Measurements from ENCODE around the gene RIC3. TPM values are rescaled to one million over a fixed set of nuclear protein-coding genes. Genes with fewer than 3 reads are reported as not detected.

The RIC3 gene
- polyA plus RNA-seq, 6 donors from 2014 or later = 3.2 to 7.3 (median 5.7) TPM

DNA sequence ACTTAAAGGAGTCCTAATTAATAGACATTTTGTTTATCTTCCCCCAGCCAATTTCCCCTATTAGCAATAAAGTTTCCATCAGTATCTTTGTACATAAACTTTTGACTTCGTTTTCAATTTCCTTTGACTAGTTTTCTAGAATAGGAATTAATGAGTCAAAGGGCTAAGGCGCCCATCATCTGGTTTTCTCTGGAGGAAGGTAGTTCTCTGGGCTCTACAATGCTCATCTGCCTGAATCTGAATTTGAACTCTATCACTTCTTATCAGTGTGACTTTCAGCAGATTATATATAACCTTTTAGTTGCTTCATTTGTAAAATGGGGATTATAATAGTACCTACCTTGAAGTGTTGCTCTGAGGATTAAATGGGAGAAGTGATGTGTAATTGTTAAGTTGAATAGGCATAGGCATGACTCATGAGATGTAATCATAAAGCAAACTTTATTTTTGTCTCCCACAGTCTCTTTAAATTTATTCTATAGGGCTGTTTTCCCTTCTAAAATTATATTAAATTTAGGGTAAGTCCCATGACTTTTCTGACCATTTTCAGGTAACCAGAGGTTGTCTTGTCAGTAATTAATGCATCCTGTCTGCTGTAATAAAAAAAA lies 93.6 kb downstream of the RIC3 start:
- no peak for ATAC-seq (ENCODE audit: low read depth in 2 of 2)
- H3K4me1 Mint-ChIP-seq = peaks cover 0 to 8% (median 0%) of the 10 kb centered on the region in 3 donors
- peaks cover 35 to 61% (median 41%) of the 10 kb centered on the region in 3 donors for H3K27me3 Mint-ChIP-seq
- no peaks in the 10 kb centered on the region for H3K36me3 Mint-ChIP-seq
- H3K27ac Mint-ChIP-seq = no peak overlapping the region
- no peak overlapping the region for H3K4me3 Mint-ChIP-seq
- no peak for DNase-seq
- peaks cover 0 to 4% (median 0%) of the 10 kb centered on the region in 7 donors for H3K9me3 Mint-ChIP-seq

DNA sequence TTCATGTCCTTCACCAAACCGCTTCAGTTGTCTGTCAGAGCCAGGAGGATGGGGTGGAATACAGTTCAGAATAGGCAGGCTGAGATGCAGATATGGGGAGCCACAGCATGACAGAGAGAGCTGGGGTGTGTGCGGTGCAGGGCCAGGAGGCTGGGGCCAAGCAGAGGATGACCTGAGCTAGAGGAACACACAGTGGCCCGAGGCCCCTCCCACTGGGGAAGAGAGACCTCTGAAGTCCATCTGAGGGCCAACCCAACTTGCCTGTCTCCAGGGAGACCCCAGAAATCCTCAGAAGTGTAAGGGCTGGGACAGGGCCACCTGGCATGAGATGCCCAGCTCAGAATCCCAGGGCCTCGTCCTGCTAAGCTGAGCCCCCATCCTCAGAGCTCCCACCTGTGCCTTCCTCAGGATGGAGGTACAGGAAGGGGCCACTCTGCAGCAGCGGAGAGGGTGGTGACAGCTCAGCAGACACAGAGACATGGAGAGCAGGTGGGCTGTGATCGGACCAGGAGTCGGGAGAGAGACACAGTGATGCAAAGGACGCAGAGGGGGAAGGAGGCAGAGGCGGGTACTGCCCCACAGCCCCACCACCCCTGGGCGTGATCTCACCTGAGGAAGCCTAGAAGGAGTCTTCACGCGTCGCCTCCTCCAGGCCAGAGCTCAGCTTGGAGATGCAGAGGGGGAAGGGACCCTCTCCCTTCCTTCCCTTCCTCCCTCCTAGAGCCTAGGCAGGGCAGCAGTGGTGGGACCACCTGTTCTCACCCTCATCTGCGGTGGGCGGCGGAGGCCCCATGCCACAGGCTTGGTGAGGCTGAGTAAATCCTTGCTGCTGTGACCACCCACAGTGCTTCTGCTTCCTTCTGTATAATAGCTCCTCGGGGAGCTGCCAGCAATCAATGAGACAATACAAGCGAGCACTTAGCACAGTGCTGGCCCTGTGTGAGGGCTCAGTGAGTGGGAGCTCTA lies 96.9 kb downstream of the RIC3 start:
- H3K36me3 Mint-ChIP-seq = no peaks in the 10 kb centered on the region
- no peak for ATAC-seq (ENCODE audit: low read depth in 2 of 2)
- H3K9me3 Mint-ChIP-seq = peaks cover 0 to 3% (median 0%) of the 10 kb centered on the region in 7 donors
- H3K27me3 Mint-ChIP-seq = peaks cover 18 to 63% (median 29%) of the 10 kb centered on the region in 3 donors
- peaks cover 0 to 8% (median 0%) of the 10 kb centered on the region in 3 donors for H3K4me1 Mint-ChIP-seq
- no peak overlapping the region for H3K4me3 Mint-ChIP-seq
- DNase-seq = no peak
- H3K27ac Mint-ChIP-seq = peak overlapping the region in 1 of 6 donors; percentile 69

DNA sequence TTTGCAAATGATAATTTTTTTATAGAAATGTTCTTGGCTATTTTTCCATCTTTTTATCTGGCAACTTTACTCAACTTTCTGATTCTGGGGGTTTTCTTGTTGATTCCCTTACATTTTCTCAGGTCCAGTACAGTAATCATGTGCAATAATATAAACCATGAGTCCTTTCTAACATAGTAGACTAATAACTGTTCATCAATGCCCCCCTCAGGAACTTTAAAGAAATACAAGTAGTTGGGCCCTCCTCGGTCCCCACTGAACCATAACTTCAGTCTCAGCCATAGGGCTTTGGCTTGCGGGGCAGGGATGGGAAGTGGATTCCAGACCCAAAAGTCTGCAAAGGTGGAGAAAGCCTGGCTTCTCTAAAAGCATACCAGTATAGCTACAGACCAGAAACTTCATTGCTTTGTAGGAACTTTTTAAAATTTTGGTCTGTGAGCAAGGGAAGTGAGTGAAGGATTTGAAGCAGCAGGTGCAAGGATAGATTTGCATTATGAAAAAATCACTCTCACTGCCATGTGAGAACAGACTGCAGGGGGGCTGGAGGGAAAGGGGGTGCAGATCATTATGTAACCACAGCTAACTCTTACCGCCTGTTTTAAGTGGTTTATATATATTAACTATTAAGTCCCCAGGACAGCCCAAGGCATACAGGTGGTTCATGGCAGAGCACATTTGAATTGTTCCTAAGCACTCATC lies 98.3 kb downstream of the RIC3 start:
- Mint-ChIP-seq H3K27me3 (peaks cover 18 to 65% (median 29%) of the 10 kb centered on the region in 3 donors), H3K9me3 (peaks cover 0 to 3% (median 0%) of the 10 kb centered on the region in 7 donors), H3K4me1 (peaks cover 0 to 8% (median 0%) of the 10 kb centered on the region in 3 donors), H3K27ac (peak overlapping the region in 1 of 6 donors; percentile 39), H3K36me3 (no peaks in the 10 kb centered on the region), H3K4me3 (peak overlapping the region in 1 of 8 donors; percentile 4)
- DNase-seq = no peak
- peak; percentile 45 to 48 for ATAC-seq (ENCODE audit: low read depth in 2 of 2)

DNA sequence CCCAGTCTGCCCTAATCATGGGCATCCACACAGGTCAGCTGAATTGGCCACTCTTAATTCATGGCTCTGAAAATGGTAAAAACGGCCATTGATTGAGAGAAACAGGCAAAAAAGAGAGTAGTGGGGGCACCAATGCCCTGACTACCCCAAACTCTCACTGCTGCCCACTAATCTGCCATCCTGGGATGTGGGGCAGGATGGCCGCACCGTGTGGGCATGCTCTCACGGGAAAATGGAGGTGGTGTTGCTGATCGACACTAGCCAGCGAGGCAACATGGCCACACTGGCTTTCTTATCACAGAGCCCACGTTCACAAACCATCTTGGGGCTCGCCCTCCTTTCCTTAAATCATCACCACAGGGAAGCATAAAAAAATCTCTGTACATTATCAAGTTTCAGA lies 99.1 kb downstream of the RIC3 start:
- no peak for ATAC-seq (ENCODE audit: low read depth in 2 of 2)
- Mint-ChIP-seq H3K4me3 (no peak overlapping the region), H3K9me3 (peaks cover 0 to 3% (median 0%) of the 10 kb centered on the region in 7 donors), H3K27ac (no peak overlapping the region), H3K4me1 (peaks cover 0 to 8% (median 0%) of the 10 kb centered on the region in 3 donors), H3K27me3 (peaks cover 19 to 67% (median 29%) of the 10 kb centered on the region in 3 donors), H3K36me3 (no peaks in the 10 kb centered on the region)
- no peak for DNase-seq

DNA sequence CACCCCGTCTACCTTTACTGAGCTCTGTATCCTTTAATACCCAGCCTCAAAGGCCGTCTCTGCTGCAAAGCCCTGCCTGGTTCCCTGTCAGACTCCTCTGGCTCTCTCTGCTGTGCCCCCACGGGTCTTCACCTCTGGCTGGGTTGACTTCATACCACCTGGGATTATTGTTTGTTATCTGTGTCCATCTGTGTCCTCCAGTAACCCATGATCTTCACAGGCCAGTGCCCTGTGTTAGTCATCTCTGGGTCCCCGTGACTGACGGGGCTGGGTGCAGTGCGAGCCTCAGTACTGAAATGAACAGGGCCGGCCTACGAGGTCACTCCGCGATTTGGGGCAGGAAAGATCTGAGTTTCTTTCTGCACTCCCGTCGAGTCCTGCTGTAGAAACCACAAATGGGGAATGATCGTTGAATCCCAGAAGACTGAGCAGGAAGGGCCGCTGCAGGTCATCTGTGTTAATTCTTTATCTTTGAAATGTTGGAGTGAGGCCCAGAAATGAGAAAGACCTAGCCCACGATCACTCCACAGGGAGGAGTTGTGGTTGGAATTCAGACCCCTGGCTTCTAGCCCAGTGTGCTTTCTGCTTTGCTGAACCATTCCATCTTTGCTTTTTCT lies 100.1 kb downstream of the RIC3 start:
- no peak overlapping the region for H3K4me3 Mint-ChIP-seq
- no peak overlapping the region for H3K27ac Mint-ChIP-seq
- DNase-seq = no peak
- H3K36me3 Mint-ChIP-seq = no peaks in the 10 kb centered on the region
- H3K9me3 Mint-ChIP-seq = peaks cover 0 to 3% (median 0%) of the 10 kb centered on the region in 7 donors
- H3K27me3 Mint-ChIP-seq = peaks cover 14 to 61% (median 23%) of the 10 kb centered on the region in 3 donors
- H3K4me1 Mint-ChIP-seq = peaks cover 0 to 7% (median 0%) of the 10 kb centered on the region in 3 donors
- no peak for ATAC-seq (ENCODE audit: low read depth in 2 of 2)

DNA sequence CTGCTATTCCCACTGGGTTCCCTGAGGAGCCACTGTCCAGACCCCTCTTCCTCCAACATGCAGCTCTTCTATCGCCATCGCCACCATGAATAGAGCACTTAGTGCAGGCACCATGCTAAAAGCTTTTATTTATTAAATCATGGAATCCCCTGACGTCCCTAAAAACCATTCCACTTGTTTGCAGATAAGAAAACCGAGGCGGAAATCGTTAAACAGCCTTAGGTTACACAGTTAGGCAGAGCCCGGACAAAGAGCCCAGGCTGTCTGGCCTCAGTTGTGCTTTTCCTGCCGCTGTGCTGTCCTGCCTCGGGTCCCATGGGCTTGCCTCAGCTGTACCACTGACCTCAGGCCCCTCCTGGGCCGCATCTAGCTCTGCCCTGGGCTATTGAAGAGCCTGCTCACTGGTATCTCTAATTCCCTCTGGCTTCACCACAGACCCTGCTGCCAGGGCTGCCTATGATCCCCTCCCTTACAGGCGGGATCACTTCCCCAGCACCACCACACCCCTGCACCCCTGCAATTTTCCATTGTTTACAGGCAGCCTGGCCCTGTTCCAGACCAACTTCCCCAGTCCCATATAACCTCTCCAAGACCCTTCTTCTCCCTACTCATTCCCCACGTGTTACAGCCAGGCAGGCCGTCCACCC lies 100.8 kb downstream of the RIC3 start:
- Mint-ChIP-seq H3K27me3 (peaks cover 11 to 55% (median 20%) of the 10 kb centered on the region in 3 donors), H3K4me1 (peaks cover 0 to 7% (median 0%) of the 10 kb centered on the region in 3 donors), H3K9me3 (no peaks in the 10 kb centered on the region), H3K27ac (no peak overlapping the region), H3K4me3 (peak overlapping the region in 1 of 8 donors; percentile 3), H3K36me3 (no peaks in the 10 kb centered on the region)
- no peak for DNase-seq
- ATAC-seq (ENCODE audit: low read depth in 2 of 2) = no peak

DNA sequence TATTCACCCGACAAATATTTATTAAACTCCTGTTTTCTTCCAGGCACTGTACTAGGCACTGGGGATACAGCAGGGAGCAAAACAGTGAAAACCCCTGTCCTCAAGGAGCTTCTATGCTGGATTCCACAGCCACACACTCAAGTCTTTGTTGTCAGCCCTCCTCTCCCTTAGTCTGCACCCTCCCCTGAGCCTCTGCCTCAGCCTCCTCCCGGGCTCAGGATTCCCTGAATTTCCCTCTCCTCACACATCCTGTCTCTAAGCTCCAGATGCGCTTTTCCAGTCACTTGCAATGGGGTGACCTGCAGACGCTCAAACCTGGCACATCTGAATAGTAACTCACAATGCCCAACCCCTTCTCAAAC lies 101.3 kb downstream of the RIC3 start:
- H3K27me3 Mint-ChIP-seq = peaks cover 11 to 55% (median 20%) of the 10 kb centered on the region in 3 donors
- H3K27ac Mint-ChIP-seq = no peak overlapping the region
- H3K4me1 Mint-ChIP-seq = peaks cover 0 to 7% (median 0%) of the 10 kb centered on the region in 3 donors
- no peaks in the 10 kb centered on the region for H3K9me3 Mint-ChIP-seq
- ATAC-seq (ENCODE audit: low read depth in 2 of 2) = no peak
- no peaks in the 10 kb centered on the region for H3K36me3 Mint-ChIP-seq
- no peak for DNase-seq
- peak overlapping the region in 1 of 8 donors; percentile 3 for H3K4me3 Mint-ChIP-seq

DNA sequence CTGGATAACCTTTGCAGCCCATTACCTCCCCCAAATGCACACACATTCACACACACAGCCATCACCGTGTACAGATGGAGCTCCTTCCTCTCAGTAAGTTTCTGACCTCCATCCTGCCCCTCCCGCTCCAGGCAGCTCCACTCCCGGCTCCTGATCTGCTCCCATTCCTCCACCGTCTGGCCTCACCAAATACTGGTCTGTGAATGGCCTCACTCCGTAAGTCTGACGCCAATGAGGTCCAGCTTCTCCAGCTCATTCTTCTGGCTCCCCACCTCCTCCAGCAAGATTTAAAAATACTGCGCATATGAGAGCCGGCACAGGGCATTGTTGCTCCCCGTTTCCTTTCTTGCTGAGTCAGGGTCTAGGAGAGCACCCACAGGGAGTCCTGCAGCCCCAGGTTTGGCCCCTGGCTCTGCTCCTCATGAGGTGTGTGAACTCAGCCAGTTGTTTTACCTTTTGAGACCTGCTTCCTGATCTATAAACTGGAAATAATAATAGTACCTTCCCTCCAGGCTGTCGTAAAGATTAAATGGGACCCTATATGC lies 101.8 kb downstream of the RIC3 start:
- H3K27me3 Mint-ChIP-seq = peaks cover 11 to 56% (median 21%) of the 10 kb centered on the region in 3 donors
- ATAC-seq (ENCODE audit: low read depth in 2 of 2) (no peak), DNase-seq (no peak)
- H3K36me3 Mint-ChIP-seq = no peaks in the 10 kb centered on the region
- no peaks in the 10 kb centered on the region for H3K9me3 Mint-ChIP-seq
- no peak overlapping the region for H3K4me3 Mint-ChIP-seq
- peaks cover 0 to 7% (median 0%) of the 10 kb centered on the region in 3 donors for H3K4me1 Mint-ChIP-seq
- H3K27ac Mint-ChIP-seq = no peak overlapping the region

DNA sequence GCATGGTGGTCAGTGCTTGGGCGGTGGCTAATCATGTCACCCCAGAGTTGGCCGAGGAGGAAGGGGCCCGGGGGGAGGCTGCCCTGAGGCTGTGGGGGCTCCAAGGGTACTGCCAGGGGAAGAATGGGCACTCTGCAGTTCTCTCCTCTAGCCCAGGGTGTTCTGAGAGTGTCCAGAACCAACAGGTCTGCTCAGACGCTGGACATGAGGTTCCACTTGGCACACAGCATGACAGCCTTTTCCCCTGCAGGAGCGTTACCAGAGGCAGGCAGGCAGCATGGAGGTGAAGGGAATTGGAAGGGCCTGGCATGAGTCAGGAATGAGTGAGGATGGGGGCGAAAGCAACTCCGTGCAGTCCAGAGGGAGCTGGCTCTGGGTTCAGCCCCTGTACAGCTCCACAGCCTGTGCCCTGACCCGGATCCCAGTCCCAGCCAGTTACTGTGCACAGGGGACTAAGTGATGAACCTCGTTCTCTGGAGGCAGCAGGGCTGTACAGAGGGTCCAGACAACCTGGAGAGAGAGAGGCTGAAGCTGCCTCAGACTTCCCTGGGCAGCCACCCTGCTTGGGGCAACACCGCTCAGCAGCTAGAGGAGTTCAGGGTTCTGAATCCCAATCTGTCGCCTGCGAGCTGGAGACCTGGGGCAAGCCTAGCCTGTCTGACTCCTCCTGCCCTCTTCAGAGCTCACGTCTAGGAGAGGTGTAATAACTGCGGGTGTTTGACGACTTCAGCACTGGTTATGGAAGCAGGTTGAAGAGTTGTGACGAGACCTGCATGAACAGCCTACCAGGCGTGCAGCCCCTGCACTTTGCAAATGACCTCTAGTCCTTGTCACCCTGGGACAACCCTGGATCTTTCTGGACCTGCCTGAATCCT lies 102.6 kb downstream of the RIC3 start:
- H3K27ac Mint-ChIP-seq = peak overlapping the region in 1 of 6 donors; percentile 83
- H3K4me1 Mint-ChIP-seq = peaks cover 0 to 7% (median 0%) of the 10 kb centered on the region in 3 donors
- no peaks in the 10 kb centered on the region for H3K9me3 Mint-ChIP-seq
- H3K36me3 Mint-ChIP-seq = no peaks in the 10 kb centered on the region
- H3K4me3 Mint-ChIP-seq = no peak overlapping the region
- H3K27me3 Mint-ChIP-seq = peaks cover 11 to 55% (median 20%) of the 10 kb centered on the region in 3 donors
- DNase-seq (no peak), ATAC-seq (ENCODE audit: low read depth in 2 of 2) (no peak)

DNA sequence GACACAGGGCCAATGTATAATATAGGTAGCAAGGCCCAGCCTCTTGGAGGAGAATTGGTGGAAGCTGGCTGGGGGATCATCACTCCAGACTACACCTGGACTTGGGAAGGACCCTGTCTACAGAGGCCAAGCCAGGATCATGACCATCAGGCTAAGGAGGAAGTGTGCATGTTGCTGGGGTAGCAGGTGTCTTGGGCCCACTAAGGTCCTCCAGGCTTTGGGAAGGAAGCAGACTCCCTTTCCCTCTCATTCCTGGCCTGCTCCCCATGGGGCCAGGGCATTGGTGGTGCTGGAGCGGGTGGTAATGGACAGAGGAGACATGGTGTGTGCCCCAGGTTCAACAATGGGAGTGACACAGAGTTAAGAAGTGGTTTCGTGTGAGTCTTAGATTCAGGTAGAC lies 103.8 kb downstream of the RIC3 start:
- no peaks in the 10 kb centered on the region for H3K36me3 Mint-ChIP-seq
- no peak overlapping the region for H3K4me3 Mint-ChIP-seq
- ATAC-seq (ENCODE audit: low read depth in 2 of 2) = no peak
- no peak for DNase-seq
- no peaks in the 10 kb centered on the region for H3K4me1 Mint-ChIP-seq
- no peaks in the 10 kb centered on the region for H3K9me3 Mint-ChIP-seq
- H3K27me3 Mint-ChIP-seq = peaks cover 11 to 52% (median 20%) of the 10 kb centered on the region in 3 donors
- peak overlapping the region in 2 of 6 donors; percentile 4 to 59 for H3K27ac Mint-ChIP-seq

DNA sequence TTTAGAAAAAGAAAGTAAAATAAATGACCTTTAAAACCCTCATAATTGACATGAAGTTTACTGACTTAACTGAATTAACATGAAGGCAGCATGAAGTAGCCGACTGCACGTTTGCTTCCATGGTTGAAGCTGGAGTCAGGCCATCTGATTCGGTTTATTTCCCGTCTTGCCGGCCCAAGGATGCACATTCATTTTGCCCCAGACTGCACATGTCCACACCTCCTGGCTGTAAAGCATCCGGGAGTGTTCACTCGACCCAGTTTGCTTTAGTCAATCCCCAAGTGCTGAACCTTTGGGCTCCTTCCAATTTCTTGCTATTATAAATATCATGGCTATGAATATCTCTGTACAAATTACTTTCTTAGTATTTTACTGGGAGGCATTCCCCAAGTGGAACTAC lies 105.5 kb downstream of the RIC3 start:
- Mint-ChIP-seq H3K27ac (no peak overlapping the region), H3K36me3 (no peaks in the 10 kb centered on the region), H3K4me3 (no peak overlapping the region), H3K9me3 (no peaks in the 10 kb centered on the region), H3K4me1 (no peaks in the 10 kb centered on the region), H3K27me3 (peaks cover 7 to 45% (median 13%) of the 10 kb centered on the region in 3 donors)
- DNase-seq = no peak
- ATAC-seq (ENCODE audit: low read depth in 2 of 2) = no peak
